HepG2 (cell line): ENCODE measurements around the gene AGPAT2. TPM values are rescaled to one million over a fixed set of nuclear protein-coding genes. Genes with fewer than 3 reads are reported as not detected.

ENCODE experiments used
- FOXP1 ChIP-seq, 2 experiments: fragments of 450-650 bp in 1 of 2; IDR thresholded peaks; 2 replicates each; pipeline ENCODE4 v1.6.1; 2017 to 2018; ENCODE audit warnings: antibody characterized with exemption in 1 of 2
- NONO ChIP-seq, 2 experiments: fragments of 450-650 bp in 1 of 2; sonication (generic) in 1 of 2; formaldehyde crosslinking in 1 of 2; IDR thresholded peaks in 1 of 2; conservative IDR thresholded peaks in 1 of 2; 2 replicates each; pipeline versions ENCODE4 v1.6.1 to v1.8.0; 2017 to 2022; ENCODE audit warnings: mild to moderate bottlenecking in 1 of 2, missing genetic modification reagents in 1 of 2, moderate library complexity in 1 of 2
- NR2C2 ChIP-seq: sonication (generic); formaldehyde crosslinking; IDR thresholded peaks from 2 replicates; pipeline ENCODE4 v1.4.0; 2020; ENCODE audit warnings: missing genetic modification reagents, mild to moderate bottlenecking, moderate library complexity, borderline replicate concordance
- PRMT3 ChIP-seq: sonication (generic); formaldehyde crosslinking; IDR thresholded peaks from 2 replicates; pipeline ENCODE4 v1.8.1; 2022; ENCODE audit warnings: low read depth, mild to moderate bottlenecking, moderate library complexity, missing genetic modification reagents, borderline replicate concordance
- PTBP1 ChIP-seq: fragments of 200-400 bp; formaldehyde crosslinking; IDR thresholded peaks from 2 replicates; pipeline ENCODE4 v1.6.1; 2018; ENCODE audit warnings: low read length, low read depth; ENCODE audit not compliant: poor library complexity, severe bottlenecking
- XBP1 ChIP-seq: sonication (generic); formaldehyde crosslinking; IDR thresholded peaks from 2 replicates; pipeline ENCODE4 v1.5.0; 2020; ENCODE audit warnings: missing genetic modification reagents
- ZHX2 ChIP-seq, 2 experiments: sonication (generic) in 1 of 2; formaldehyde crosslinking in 1 of 2; IDR thresholded peaks; 2 replicates each; pipeline versions ENCODE4 v1.6.1 to v1.9.0; 2014 to 2022; ENCODE audit warnings: antibody characterized with exemption in 1 of 2, borderline replicate concordance in 1 of 2, inconsistent platforms in 1 of 2, low read depth in 1 of 2, missing genetic modification reagents in 1 of 2
- ZNF232 ChIP-seq: sonication (generic); formaldehyde crosslinking; IDR thresholded peaks from 2 replicates; pipeline ENCODE4 v1.4.0; 2020; ENCODE audit warnings: missing genetic modification reagents, borderline replicate concordance
- ZNF33B ChIP-seq: sonication (generic); formaldehyde crosslinking; IDR thresholded peaks from 2 replicates; pipeline ENCODE4 v1.5.1; 2020; ENCODE audit warnings: mild to moderate bottlenecking, missing genetic modification reagents
- ZNF407 ChIP-seq: sonication (generic); formaldehyde crosslinking; IDR thresholded peaks from one replicate; pipeline ENCODE4 v1.5.1; 2020; ENCODE audit warnings: mild to moderate bottlenecking, missing genetic modification reagents; ENCODE audit errors: not compliant biosample characterization
- ZNF563 ChIP-seq: sonication (generic); formaldehyde crosslinking; IDR thresholded peaks from 2 replicates; pipeline ENCODE4 v1.8.0; 2022; ENCODE audit warnings: mild to moderate bottlenecking, moderate library complexity, missing genetic modification reagents
- ZNF782 ChIP-seq: sonication (generic); formaldehyde crosslinking; IDR thresholded peaks from 2 replicates; pipeline ENCODE4 v1.4.0; 2020; ENCODE audit warnings: missing genetic modification reagents, mild to moderate bottlenecking, borderline replicate concordance
- polyA plus RNA-seq, 8 experiments: library from polyadenylated mRNA; depleted of rRNA in 3 of 8; stranded (reverse) in 7 of 8; unstranded in 1 of 8; fragments of >200 nt; fragmentation: Illumina TruSeq in 4 of 8; extraction: Trizol in 4 of 8; gene quantifications; 2 replicates each; pipeline versions ENCODE4 v1.2.1 to v1.2.3, GENCODE V29; 2011 to 2016; ENCODE audit warnings: low read depth in 4 of 8, missing spikeins in 1 of 8, mixed read lengths in 1 of 8; ENCODE audit not compliant: insufficient read depth in 1 of 8
- total RNA-seq, 5 experiments: library from RNA; depleted of rRNA; stranded (reverse); fragments of >200 nt; fragmentation: Illumina TruSeq; extraction: Trizol; gene quantifications; 2 replicates each; pipeline ENCODE4 v1.2.3, GENCODE V29; 2016; ENCODE audit warnings: low read depth in 1 of 5

AGPAT2 gene
- total and polyA plus RNA-seq, 2 of the 13 experiments (the other 11 are each of a cell fraction or from before 2014, with no cell fraction given), result 3.9 to 25.8 TPM

DNA sequence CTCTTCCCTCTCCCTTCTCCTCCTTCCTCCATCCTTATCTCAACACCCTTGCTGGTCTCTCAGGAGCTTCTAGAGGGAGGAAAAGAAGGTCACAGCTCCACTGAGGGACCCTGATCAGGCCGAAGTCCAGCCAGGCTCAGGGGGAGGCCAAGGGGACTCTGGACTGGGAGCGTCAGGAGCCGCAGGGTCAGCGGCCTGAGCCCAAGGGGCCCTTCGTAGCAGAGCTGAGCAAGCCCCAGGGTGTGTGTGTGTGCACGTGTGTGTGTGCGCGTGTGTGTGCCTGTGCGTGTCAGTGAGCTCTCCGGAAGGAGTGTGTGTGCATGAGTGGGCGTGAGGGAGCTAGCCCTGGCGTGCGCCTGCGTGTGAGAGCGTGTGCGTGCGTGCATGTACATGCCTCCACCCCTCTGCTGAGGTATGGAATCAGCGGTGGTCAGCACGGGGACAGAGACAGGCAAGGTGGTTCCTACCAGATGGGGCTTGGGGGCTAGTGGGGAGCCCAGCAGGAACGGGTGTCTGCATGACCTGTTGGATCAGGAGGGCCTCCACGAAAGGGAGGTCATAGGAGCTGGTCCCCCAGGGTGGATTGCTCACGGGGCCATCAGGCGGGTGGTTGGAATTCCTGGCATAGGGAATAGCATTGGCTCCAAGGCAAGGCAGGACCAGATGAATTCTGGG, 10.0 kb upstream of the AGPAT2 start (continued):
- TF ChIP-seq ZNF407, result no peak
- no peak for TF ChIP-seq ZNF782 (CRISPR knock-in tag)
- peak; percentile 11; the same call in 1 of the 2 replicates for TF ChIP-seq ZHX2 (IDR thresholded peaks at IDR 0.05; ENCODE audit: low read depth)
- no peak for TF ChIP-seq ZHX2 (CRISPR knock-in tag; IDR thresholded peaks at IDR 0.05; ENCODE audit: borderline replicate concordance)
- TF ChIP-seq PTBP1, result no peak
- TF ChIP-seq ZNF563, result no peak; the same call in 1 of the 2 replicates
- TF ChIP-seq FOXP1 (IDR thresholded peaks at IDR 0.05), result no peak
- peak; percentile 33; the same call in 1 of the 2 replicates for TF ChIP-seq FOXP1 (CRISPR knock-in tag; IDR thresholded peaks at IDR 0.05)
- no peak for TF ChIP-seq XBP1
- no peak; the same call in 1 of the 2 replicates for TF ChIP-seq PRMT3
- 0 out of 2 replicates have a peak, but pooled peaks have one; percentile 9 for TF ChIP-seq ZNF33B (CRISPR knock-in tag)
- no peak for TF ChIP-seq NONO (IDR thresholded peaks at IDR 0.05)
- TF ChIP-seq NONO (CRISPR knock-in tag; conservative IDR thresholded peaks at IDR 0.05), result peak; percentile 80
- TF ChIP-seq ZNF232, result no peak
- TF ChIP-seq NR2C2 (CRISPR knock-in tag), result peak; percentile 72
